Measurements from ENCODE around the gene EFCAB8.
"Not testable (repeated sequence)": the region's sequence is repeated elsewhere in the genome, so short reads cannot be mapped to it uniquely, and the experiment has no call there.

EFCAB8 gene

DNA sequence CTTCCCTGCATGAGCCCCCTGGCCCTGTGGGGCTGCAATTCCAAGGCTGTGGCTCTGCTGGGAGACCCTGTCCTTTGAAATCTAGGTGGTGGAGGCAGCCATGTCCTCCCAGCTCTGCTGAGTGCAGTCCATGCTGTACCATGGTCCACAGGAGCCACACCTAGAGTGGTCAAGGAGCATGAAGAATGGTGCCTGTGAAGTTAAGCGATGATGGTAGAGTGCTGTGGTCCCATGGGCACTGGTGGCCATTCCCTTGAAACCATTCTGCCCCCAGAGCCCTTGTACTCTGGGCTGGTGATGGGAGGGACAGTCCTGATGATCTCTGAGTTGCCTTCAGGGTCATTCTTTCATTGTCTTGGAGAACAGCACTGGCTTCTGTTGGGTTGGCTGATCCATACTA, 55.3 kb downstream of the EFCAB8 start:
- no peak for DNase-seq

DNA sequence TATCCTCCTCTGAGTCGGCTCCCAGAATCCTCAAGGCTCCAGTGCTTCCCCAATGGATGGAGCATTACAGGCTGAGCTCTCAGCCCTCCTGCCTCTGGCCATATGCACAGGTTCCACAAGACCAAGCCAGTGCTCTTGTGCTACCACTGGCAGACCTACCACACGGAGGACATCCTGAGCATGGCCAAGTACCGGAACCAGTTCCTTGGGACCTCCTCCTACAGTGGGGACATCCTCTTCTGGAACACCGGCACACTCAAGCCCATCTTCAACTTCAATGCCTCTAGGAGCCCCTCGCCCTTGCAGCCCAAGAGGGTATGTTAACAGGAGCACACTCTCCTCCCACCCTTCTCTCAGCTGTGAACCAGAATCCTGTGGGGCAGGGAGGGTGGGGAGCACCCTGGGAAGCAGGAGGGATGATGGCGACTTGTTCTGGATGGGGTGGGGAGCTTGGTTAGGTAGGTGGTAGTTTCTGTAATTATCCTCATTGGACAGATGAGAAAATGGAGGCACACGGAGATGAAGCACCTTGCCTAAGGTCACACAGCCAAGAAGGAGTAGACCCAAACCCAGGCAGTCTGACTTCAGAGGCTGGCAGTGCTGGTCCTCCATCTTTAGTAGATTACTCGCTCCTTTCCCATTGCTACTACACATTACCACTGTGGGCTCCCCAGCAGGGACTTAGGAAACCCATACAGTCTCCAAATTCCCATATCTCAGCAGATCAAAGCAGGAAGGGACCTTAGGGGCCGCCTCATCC, 58.6 kb downstream of the EFCAB8 start:
- no peak for DNase-seq

DNA sequence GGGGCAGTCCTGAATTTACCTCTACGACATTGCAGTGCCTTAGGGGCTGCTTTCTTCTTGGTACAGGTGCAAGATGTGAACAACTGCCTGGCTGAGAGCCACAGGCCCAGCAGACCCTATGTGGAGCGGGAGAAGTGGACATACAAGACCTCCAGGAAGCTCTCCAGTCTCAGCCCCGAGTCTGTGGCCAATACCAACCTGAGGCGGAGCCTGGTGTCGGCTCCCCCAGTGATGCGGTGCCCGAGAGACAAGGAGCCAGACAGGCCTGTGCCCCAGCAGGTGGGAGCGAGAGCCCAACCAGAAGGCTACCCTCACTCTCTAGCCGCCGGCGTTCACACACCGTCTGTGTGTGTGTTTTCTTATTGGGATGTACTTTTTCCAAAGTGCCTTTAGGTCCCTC, 59.6 kb downstream of the EFCAB8 start:
- DNase-seq, result no peak

DNA sequence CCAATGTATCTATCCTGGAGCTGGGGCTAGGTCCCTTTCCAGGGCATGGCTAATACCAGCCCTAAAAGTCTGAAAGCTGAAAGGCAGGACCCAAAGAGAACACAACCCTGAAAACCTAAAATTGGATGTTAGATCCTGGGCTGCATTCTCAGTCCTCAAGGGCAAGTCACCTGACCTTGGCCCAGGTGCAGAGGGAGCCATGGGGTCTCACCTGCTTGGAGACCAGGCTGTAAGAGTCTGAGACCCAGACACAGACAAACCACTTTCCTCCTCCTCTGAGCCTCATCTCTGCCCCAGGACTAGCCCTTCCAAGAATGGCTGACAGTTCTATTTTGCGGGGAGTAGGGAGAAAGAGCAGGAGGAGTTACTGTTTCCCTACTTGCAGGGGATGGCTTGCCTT, 60.0 kb downstream of the EFCAB8 start:
- no peak for DNase-seq

DNA sequence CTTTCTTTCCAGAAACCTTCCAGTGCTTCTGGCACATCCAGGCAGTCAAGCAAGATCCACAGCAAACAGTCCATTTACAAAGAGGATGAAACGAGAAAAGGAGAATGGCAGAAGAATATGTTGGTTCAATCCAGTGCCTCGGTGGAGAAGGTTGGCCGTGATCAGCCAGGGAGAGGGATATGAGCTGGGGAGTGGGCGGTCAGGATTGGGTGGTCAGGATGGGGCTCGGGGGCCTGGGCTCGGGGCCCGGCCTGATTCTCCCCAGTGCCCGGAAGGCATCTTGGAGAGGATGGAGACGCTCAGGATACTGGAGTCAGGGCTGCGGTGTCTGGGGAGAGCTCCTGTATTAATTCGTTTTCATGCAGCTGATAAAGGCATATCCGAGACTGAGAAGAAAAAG, 61.3 kb downstream of the EFCAB8 start:
- DNase-seq, result no peak

DNA sequence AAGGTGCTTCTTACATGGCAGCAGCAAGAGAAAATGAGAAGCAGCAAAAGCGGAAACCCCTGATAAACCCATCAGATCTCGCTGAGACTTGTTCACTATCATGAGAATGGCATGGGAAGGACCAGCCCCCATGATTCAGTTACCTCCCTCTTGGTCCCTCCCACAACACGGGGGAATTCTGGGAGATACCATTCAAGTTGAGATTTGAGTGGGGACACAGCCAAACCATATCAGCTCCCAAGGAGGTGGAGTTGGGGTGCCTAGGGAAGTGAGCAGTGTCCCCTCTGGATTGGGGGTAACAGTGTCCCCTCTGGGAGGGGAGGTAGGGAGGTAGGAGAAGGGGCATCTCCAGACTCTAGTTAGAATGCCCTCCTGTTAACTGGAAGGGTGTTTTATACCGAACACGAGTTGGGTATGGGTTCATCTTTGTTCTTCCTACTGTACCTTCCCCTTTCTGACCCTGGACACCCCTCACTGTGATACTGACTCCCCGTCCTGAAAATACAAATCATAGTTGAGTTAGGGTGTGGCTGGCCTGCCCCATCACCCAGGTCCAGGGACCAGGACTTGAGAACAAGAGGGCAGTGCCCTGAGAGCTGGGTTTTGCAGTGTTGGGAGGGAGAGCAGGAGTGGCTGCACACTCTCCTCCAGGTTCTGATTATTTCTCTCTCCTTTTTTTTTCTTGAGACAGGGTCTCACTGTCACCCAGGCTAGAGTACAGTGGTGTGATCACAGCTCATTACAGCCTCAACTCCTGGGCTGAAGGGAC, 62.0 kb downstream of the EFCAB8 start:
- no peak for DNase-seq

DNA sequence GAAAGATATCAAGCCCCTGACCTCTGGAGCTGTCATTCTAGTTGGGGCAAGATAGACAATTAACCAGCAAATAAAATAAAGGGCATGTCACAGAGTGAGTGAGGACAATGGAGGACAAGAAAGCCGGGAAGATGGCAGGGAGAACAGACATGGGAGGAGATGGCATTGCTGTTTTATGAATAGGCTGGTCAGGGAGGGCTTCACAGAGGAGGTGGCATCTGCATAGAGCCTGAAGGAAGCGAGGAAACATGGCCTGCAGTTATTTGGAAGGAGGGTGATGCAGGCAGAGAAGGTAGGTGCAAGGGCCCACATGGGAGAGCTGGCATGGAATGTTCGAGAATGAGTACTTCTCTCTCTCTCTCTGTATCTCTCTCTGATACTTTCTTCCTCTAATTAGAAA, 63.7 kb downstream of the EFCAB8 start:
- DNase-seq, result no peak

DNA sequence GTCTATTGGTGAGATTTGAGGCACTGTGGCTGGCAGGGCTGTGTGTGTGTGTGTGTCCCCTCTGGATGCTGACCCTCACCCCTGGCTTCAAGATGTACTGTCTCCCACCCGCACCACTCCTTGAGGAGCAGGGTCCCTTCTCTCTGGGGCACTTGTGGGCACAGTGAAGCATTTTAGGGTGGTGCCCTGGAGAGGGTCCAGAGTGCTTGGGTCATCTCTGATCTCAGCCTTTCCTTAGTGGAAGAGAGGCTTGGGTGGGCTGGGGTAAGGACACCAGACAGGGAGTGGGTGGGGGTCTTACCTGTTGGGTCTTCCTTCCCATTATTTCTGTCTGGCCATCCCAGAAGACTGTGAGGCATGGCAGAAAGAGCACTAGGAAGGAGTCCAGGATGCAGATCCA, 66.1 kb downstream of the EFCAB8 start:
- DNase-seq, result no peak

DNA sequence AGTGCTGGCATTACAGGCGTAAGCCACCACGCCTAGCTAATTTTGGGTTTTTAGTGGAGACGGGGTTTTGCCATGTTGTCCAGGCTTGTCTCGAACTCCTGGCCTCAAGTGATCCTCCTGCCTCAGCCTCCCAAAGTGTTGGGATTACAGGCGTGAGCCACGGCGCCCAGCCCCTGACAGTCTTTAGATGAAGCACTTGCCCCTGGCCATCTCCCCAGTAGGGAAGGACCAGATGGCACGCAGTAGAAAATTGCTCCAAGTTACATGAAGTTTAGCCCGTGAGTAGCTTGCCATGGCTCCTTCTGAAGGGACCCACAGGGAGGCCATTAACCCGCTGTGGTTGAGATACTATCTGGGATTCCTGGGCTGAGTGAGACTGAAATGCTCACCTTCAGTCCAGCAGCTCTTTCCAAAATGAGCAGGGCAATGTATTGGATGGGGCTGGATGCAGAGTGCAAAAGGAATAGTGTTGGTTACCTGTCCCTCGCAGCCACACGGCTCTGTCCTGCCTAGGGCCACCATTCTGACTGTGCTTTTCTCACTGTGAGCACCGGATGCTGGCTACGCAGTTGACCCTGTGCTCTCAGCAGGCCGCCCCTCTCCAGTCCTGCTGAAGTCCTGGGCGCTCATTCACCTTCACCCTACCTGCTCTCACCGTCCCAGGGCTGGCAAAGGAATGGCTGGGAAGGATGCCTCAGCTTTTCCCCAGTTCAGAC, 66.9 kb downstream of the EFCAB8 start:
- no peak for DNase-seq

DNA sequence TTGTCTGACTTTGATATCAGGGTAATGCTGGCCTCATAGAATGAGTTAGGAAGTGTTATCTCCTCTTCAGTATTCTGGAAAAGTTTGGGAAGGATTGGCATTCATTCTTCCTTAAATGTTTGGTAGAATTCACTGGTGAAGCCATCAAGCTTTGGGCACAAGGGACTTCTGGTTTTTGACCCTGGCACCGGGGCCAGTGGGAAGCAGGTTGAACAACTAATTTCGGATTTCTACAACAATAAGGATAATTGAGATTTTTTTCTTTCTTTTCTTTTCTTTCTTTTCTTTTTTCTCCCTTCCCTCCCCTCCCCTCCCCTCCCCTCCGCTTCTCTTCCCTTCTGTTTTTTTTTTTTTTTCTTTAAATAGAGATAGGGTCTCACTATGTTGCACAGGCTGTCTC, 70.4 kb downstream of the EFCAB8 start:
- no peak for DNase-seq

DNA sequence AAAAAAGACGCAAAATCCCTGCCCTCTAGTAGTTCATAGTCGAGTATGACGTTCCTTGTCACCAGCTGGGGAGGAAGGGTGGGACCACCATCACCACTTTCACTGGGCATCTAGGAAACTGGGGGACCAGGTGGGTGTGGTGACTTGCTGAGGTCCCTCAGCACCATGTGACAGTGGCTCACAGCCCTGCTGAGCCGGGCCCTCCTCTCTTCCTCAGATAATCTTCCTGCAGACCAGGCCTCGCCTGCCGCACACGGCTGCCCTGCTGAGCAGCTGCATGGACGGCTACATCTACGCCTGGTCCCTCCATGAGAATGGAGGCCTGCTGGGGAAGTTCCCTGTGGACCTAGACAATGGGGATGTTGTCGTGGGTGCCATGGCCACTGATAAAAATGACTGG, 71.5 kb downstream of the EFCAB8 start:
- no peak for DNase-seq

DNA sequence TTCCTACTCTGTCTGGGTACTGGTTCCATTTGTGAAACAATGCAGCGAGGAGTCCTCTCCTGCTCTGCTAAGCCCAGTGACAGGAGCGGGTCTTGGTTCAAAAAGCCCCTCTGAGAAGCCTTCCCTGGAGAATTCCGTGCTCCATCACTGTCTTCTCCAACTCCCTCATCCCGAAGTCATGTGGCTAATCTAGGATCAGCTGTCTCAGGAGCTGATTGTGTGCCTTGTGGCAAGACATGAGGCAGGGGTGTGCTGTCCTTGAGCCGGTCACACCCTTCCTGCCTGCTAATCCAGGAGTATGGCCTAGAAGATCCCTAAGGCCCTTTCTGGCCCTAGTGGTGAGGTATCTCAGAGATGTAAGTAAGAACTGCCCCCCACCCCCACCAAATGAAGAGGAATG, 72.0 kb downstream of the EFCAB8 start:
- DNase-seq, result no peak

DNA sequence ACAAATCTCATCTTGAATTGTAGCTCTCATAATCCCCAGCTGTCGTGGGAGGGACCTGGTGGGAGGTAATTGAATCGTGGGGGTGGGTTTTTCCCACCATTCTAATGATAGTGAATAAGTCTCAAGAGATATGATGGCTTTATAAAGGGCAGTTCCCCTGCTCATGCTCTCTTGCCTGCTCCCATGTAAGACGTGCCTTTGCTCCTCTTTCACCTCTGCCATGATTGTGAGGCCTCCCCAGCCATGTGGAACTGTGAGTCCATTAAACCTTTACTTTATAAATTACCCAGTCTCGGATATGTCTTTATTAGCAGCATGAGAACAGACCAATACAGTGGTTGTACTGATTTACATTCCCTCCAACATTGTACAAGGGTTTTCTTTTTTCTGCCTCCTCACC, 75.9 kb downstream of the EFCAB8 start:
- DNase-seq, result no peak

DNA sequence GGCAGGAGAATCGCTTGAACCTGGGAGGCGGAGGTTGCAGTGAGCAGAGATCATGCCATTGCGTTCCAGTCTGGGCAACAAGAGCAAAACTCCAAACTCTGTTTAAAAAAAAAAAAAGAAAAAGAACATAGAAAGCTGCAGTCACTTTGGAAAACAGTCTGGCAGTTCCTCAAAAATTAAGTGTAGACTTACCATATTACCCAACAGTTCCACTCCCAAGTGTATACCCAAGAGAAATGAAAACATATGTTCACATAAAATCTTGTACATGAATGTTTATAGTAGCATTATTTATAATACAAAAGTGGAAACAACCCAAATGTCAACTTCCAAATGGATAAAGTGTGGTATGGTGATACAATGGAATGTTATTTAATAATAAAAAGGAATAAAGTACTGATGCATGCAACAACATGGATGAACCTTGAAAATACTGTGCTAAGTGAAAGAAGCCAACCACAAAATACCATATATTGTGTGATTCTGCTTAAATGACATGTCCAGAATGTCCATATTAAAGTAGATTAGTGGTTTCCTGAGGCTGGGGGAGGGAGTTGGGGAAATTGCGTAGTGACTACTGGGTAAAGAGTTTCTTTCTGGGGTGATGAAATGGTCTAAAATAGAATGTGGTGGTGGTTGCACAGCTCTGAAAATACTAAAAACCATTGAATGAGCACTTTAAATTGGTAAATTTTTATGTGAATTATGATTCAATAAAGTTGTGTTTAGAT, 82.6 kb downstream of the EFCAB8 start:
- DNase-seq, result peak in 2 of 4 experiments; percentile 13 to 48

DNA sequence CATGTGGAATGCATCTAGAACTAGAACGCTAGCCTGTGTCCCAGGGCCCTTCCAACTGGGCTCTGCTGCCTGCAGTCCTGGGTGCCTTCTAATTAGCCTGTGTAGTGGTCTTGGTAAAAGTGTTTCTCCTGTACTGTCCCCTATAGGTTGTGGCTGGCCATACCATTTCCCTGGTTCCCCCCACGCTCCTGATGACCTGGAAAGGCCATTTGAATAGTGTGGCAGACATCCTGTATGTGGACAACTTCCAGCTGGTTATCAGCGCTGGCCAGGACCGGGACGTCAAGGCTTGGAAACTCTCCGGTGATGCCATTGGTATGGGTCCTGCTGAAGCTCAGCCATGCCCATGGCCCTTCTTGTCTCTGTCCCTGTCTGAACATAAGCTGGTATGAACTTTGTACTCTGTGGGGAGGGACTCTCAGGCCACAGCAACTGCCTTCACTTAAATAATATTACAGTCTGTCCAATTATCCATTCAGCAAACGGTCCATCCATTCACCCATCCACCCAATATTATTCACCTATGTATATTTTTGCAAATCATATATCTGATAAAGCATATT, 84.8 kb downstream of the EFCAB8 start:
- DNase-seq, result no peak

DNA sequence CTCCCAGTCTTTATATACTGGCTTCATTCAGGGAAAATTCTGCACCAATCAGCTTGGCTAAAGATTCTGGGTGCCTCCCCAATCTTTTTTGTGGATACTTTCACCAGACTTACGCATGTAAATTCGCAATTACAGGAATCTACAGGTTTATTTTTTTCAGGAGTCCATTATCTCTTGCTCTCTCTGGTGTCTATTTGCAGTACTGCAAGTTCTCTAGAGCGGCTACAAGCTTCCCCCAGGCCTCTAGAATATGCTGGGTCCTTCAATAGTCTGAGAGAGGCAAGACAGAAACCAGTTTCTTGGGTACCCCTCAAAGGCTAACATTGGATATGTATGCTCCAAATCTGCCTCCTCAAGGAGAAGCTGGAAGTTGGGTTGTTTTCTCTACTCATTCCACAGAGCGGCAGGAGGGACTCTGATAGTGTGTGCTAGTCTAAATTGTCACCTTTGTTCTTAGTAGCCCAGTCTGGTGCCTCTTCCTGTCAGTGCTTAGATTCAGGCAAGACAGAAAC, 87.0 kb downstream of the EFCAB8 start:
- DNase-seq, result peak in 2 of 4 experiments; percentile 8 to 22

DNA sequence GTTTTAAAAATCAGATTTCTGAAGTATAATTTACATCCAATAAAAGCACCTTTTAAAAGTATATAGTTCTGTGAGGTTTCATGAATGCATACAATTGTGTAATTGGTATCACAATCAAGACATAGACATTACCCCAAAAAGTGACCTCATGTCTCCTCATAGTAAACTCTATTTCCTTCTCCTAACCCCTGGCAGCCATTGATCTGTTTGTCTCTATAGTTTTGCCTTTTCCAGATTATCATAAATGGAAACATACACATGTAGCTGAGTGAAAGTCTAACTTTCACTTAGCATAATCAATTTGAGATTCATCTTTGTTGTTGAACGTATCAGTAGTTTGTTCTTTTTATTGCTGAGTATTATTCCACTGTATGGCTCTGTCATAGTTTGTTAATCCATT, 87.9 kb downstream of the EFCAB8 start:
- DNase-seq, result no peak

DNA sequence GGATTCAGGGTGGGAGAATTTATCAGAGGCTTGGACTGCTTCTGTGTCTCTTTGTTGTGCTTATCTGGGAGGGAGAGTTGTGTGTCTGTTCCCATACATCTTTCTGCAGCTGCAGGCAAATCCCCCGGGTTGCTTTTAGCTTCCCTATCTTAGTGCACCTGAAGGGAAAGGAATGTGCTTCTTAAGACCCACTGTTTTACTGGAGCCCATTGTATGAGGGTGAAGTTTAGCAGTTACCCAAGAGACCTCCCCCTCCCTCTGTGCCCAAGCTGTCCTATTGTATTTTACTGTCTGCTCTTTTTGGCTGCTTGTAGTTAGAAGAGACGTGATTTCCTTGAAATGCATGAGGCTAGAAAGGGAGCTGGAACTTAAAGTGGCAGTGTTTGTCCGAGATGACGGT, 91.8 kb downstream of the EFCAB8 start:
- DNase-seq, result not testable (repeated sequence)

DNA sequence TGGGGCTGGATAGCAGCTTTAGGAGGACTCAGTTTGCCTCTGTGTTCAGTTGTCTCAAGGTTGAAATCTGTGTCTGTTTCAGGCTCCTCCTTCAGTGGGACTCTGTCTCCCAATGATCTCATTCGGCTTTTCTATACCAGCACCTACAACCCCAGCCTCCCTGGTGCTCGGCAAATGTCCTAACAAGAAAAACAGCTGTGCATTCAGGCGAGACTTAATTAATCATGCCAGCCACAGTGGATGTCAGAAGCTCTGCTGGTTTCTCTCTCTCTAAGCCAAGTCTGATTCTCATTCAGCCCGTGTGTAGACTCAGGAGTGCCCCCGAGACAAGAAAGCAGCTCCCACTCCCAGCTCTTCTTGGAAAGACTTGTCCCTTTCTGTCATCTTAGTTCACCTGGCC, 98.7 kb downstream of the EFCAB8 start:
- no peak for DNase-seq

DNA sequence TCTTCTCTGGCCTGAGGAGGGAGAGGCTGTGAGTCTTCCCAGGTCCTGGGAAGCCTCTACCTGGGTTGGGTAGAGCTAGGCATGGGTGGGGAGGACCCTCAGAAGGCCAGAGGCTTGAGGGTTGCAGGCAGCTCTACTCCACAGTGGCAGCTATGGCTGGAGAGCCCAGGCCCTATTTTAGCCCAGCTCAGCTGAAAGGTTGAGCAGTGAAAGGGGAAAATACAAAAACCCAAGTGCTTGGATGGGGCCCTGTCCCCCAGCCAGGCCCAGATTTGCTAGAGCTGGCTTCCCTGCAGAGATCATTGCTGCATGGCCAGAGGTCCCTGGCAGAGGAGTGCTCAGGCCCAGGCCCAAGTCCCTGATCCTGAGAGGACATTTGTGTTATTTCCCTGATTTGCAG, 99.9 kb downstream of the EFCAB8 start:
- DNase-seq, result no peak

DNA sequence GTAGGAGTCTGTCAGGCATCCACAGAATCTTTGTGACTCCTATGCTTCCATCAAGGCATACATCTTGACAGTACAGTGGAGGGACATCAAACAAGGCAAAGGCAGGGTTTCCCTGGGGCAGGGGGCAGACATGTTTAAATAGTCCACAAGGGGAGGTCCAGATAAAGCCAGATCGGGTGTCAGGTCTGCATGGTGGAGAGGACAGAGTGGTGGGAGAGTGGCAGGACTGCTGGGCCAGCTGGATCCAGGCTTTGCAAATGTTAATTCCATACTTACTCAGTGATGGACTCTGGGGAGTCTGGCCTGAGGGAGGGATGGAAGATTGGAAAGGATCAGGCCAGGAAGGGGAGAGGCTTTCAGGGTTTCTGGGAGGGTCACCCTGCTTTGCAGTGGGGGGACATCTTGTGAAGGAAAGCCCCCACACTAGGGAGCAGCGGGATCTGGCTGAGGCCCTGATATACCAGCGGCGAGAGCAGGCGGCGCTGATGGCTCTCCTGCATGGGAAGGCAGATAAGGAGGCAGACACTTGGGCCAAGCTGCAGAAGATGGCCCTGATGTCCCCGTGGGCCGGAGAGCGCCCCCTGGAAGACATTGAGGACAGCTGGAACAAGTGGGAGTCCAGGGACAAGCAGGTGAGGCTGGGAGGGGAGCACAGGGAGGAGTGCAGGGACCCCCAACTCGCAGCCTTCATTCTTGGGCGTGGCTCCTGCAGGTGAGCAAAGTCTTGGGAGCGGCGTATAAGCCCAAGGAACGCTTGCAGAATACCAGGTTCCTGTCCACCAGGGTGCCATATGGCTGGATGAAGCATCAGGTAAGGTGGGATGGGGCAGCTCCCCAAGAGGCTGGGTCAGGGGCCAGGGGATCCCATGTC, 100.9 kb downstream of the EFCAB8 start:
- DNase-seq, result no peak

DNA sequence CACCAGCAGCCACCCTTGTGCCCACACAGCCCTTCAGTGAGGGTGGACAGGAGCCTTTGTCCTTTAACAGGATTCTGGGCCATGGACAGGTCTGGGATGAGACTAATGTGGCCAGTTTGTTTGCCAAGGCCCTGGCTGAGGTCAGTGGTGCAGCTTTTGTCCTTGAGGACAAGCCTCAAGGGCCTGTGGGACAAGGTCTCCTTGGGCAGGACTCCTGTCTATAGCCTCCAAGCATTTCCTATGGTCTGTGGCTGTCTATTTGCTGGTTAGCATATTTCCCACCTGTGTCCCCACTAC, 101.4 kb downstream of the EFCAB8 start:
- no peak for DNase-seq

All from suppressor macrophage (primary cell).